ENCODE measurements around the gene HOXB7.

Gene HOXB7

DNA sequence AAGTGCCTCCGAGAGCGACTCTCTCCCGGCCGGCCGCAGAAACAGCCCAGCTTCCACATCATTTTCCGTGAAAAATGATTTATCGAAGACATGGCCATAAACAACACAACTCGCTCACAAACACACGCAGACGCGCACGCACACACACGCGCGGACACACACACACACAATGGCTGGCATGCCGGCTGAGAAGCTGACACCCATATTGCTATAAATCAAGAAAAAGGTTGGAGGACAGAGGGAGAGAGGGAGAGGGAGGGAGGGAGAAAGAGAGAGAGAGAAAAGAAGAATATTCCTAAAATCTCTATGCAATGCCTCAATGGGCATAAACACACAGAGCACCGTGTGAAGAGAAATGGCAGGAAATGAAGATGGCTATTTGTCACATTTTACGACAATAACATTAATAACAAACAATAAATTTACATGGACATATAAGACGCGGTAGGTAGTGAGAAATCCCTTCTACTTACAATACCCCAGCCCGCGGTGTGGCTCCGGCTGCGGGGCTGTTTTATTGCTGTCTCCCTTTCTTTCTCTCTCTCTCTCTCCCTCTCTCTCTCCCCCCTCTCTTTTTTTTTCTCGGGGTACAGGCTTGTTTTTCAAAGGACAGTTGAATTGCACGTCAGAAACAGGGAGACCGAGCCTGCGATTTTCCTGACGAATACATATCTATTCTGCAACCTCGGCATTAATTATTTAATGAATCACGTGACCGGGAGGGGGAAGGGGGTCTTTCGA, 42.1 kb downstream of the HOXB7 start:
- TF ChIP-seq CTCF (conservative IDR thresholded peaks at IDR 0.05; ENCODE audit: low read length) = no peak
- DNase-seq (ENCODE audit: low read depth) = peak; percentile 84
- H3K4me3 ChIP-seq (ENCODE audit: low read length) = peak overlapping the region; percentile 59

DNA sequence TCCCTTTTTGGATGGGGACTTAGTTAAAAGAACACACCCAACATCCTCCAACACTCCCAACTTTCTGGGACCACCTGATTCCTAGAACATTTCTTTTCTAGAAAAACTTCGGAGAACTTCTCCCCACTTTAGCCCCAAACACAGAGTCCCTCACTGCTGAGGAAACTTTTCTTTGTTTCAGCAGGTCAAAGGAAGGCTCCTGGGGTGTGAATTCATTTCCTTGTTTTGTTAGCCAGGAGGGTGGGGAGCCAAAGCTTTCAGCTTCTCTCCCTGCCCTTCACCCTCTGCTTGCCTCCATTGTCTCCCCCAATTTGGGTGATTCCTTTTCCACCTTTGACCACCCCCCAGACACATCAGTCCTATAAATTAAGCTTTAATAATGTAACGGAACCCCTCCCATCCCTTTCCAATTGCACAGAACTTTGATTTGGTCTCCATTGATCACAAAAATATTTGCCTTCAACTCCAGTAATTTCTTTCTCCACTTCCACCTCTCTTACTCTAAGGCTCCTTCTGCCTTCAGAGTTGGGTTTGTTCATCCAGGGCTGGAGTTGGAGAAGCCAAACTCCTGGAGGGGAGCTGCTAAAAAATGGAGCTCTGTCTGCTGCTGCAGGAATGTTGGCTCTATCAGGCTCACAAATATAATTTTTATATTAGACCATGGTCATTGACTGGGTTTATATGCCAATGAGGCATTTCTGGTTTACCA, 43.0 kb downstream of the HOXB7 start:
- no peak for TF ChIP-seq CTCF (conservative IDR thresholded peaks at IDR 0.05; ENCODE audit: low read length)
- no peak for DNase-seq (ENCODE audit: low read depth)
- H3K4me3 ChIP-seq (ENCODE audit: low read length) = peak overlapping the region; percentile 59; the same call in 1 of the 2 replicates

- DNase-seq (ENCODE audit: low read depth) = no peak
- H3K4me3 ChIP-seq (ENCODE audit: low read length) = no peak overlapping the region
- TF ChIP-seq CTCF (conservative IDR thresholded peaks at IDR 0.05; ENCODE audit: low read length) = no peak
These were observed 43.6 kb downstream of the HOXB7 start for GRCh38 chr17:48567209-48567608.

DNA sequence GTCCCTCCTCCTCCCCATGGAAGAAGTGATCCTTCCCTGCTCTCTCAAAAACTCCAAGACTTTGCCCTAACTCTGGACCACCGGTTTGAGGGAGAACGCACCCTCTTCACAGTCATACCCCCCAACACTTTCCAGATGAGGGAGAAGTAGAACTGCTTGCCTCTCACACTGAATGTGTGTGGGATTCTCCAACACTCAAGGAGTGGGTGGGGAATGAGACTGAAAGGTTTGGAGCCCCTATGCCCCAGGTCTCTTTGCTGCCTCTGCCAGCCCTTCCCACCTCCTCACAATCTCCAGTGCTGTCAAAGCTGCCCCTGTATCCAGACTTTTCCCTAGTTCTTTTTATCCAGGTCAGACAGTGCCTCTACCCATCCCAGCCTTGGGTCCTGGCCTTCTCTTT, 44.1 kb downstream of the HOXB7 start:
- no peak for DNase-seq (ENCODE audit: low read depth)
- TF ChIP-seq CTCF (conservative IDR thresholded peaks at IDR 0.05; ENCODE audit: low read length) = no peak
- no peak overlapping the region for H3K4me3 ChIP-seq (ENCODE audit: low read length)

DNA sequence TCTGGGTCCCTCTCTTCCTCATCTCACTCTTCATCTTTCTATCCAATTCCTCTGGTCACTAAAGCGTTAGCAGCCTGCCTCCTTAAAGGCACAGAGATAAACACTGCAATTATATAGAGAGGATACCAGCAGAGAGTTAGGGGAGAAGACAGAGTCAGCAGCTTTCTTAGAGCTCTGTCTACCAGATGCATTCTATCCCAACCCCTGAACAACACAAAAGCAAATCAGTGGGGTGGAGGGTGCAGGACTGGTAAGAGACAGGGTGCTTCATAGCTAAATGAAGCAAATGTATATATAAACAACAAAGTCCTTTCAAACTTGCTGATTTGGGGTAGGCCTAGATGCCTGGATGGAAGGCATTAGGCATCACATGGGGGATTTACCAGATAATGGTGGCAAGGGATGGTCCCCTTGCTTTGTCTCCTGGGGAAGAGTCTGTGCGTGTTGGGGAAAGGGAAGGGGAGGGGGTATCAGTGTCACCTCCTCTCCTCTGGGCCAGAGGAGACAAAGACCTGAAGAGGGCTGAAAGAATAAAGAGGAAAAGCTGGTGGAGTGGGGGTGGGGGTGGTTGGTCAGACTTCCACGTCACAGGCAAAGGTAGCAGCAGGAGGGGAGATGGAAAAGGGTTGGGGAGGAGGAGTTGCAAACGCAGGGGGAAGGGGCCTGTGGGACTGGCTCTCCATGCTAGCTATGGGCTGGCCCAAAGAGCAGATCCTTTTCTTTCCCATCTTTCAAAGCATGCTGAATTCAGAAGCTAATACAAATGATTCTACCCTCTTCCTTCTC, 44.7 kb downstream of the HOXB7 start:
- no peak for DNase-seq (ENCODE audit: low read depth)
- no peak for TF ChIP-seq CTCF (conservative IDR thresholded peaks at IDR 0.05; ENCODE audit: low read length)
- no peak overlapping the region; the same call in 1 of the 2 replicates for H3K4me3 ChIP-seq (ENCODE audit: low read length)

- DNase-seq (ENCODE audit: low read depth) = no peak
- TF ChIP-seq CTCF (conservative IDR thresholded peaks at IDR 0.05; ENCODE audit: low read length) = no peak
- H3K4me3 ChIP-seq (ENCODE audit: low read length) = peak overlapping the region; percentile 60
These were observed 45.7 kb downstream of the HOXB7 start for GRCh38 chr17:48565022-48565554.

Measured in AG10803 (cell line).